GM18508 (cell line): Measurements from ENCODE around the gene SELENOO.

Experiments used
- ATAC-seq: cut with Tn5 transposase; IDR thresholded peaks from one replicate; pipeline ENCODE4 v1.9.1; 2021; ENCODE audit warnings: moderate number of reproducible peaks; ENCODE audit not compliant: insufficient read depth, unreplicated experiment

The SELENOO gene

GRCh38 chr22:50213263-50213662, 12.5 kb downstream of the SELENOO start:
- ATAC-seq: no peak

DNA sequence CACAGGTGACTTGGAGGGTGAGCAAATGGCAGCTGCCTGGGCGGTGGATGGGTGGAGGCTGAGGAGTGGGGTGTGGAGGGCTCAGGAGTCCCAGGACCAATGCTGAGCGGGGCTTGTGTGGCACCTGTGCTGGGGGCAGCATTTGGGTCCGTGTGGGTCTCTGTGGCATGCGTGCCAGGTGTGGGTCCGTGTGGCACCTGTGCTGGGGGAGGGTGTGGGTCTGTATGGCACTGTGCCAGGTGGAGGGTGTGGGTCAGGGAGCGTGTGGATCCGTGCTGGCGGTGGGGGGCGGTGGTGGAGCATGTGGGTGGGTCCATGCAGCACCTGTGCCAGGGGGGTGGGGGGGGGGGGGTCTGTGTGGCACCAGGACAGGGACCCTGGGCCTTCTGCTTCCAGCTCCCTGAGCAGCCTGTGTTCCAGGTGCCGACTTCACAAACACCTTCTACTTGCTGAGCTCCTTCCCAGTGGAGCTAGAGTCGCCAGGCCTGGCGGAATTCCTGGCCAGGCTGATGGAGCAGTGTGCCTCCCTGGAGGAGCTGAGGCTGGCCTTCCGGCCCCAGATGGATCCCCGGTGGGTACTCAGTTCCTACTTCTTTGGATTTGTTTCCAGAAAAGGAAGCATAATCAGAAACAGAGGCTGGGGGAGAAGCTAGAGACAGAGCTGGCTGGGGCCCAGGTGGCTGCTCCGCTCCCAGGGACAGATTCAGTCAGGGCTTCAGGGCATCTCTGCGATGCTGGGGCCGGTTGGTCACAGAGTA, 14.7 kb downstream of the SELENOO start:
- ATAC-seq: no peak

- ATAC-seq: no peak
These were observed 15.4 kb downstream of the SELENOO start for GRCh38 chr22:50216055-50216683.

GRCh38 chr22:50216684-50217520, 16.1 kb downstream of the SELENOO start:
- ATAC-seq: no peak

DNA sequence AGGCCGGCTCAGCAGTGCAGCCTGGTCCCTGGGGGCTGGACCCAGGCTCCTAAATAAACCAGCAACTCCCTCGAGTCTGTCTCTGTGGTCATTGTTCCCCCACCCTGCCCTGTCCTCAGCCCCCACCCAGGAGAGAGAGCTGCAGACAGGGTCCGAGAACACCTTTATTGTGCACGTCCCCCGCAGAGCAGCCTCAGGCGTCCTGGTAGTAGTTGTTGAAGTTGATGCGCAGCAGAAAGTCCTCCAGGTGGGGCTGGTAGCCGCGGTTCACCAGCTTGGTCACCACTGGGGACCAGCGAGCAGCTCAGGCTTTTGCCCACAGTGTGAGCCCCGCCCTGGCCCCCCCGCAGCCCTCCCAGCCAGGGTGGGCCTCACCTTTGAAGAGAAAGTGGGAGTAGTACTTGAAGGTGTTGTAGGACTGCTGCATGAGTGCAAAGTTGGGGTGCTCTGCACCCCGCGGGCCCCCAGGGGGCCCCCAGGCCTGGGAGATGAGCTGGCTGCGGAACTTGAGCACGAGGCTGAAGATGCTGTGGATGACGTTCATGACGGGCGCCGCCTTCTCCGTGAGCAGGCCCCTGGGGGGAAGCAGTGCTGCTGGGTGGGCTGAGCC, 16.8 kb downstream of the SELENOO start:
- no peak for ATAC-seq

DNA sequence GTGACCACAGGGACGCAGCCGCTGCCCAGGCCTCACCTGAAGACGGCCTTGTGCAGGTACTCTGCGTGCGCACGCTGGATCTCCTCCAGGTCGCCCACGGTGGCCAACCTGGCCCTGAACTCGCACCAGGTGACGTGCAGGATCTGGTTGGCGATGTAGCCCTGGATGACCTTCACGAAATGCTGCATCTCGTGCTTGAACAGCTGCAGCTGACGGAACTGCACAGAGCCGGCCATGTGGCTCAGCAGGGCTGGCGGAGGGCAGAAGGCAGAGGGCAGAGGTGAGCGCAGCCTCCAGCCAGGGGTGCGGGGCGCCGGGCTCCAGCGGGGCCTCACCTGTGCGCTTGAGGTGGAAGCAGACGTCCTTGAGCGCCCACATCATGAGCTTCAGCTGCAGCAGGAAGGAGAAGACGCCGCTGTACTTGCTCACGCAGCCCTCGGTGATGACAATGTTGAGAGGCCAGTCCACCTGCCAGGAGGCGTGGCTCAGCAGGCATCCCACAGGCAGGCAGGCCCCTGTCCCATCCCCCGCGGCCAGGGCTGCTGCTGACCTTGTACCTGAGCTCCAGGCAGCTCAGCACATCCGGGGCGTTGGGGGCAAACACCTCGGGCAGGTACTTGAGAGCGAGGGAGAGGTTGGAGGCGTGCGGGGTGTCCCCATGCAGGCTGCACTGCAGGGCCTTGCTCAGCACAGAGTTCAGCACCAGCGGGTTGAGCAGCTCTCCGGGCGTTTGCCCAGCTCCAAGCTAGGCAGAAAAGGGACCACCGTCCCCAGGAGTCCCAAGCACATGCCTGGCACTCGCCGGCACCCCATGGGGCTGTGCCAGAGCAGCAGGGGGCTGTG, 17.6 kb downstream of the SELENOO start:
- ATAC-seq: no peak

DNA sequence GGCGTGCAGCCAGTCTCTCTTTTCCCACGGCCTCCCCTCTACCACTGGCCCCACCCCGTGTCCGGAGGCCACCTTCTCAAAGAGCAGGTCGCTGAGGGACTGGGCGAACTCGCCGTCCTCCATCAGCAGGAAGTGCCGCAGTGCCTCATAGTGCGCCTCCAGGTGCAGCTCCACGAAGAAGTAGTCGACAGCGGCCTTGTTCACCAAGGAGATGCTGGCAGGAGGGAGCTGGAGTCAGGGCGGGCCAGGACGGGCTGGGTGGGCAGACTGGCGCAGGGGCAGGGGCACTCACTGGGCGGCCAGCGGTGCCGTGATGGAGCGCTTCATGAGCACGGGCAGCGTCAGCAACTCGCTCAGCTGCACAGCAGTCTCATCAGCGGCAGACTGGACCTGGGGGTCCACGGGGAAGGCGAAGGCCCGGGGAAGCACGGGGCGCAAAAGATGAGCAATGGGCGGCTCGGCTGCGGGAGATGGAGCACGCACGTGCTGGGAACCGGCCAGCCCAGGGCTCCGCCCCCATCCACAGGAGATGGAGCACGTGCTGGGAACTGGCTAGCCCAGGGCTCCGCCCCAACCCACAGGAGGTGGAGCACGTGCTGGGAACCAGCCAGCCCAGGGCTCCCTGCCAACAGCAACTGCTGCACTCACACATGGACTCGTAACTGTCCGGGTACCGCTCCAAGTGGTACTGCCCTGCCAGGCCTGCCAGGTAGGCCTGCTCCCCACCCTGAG, 18.4 kb downstream of the SELENOO start:
- no peak for ATAC-seq

DNA sequence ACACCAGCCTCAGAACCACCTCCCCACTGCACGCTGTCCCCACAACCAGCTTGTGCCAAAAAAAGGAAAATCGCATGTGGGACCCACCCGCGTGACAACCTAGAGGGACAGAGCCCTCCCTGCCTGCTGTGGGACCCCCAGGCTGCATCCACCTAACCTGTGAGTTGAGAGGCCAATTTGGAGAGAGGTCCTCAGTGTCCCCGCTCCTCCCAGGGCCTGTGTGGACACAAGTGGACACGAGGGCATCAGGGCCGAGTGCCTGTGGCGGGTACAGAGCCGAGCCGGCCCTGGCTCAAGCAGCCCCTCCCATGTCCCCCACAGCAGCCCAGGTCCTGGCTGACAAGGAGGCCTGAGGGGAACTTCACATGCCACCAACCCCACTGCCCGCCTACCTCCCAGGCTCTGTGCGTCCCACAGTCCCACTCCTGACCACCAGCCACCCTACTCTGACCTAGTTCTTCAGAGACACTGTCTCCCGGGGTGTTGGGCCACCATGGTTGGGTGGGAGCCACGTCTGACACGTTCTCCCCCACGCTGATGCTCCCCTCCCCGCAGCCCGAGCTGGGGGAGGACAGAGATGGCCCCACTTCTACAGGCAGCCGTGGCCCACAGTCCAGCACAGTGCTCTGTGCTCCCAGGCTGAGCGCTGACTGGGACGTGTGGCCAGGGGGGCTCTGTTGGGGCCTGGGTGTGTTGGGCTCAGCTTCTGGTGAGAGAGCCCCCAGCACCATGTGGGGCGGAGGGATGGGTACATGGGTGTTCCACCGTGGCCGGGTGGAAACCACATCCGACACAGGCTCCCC, 19.2 kb downstream of the SELENOO start:
- no peak for ATAC-seq

GRCh38 chr22:50220603-50221409, 20.0 kb downstream of the SELENOO start:
- no peak for ATAC-seq

DNA sequence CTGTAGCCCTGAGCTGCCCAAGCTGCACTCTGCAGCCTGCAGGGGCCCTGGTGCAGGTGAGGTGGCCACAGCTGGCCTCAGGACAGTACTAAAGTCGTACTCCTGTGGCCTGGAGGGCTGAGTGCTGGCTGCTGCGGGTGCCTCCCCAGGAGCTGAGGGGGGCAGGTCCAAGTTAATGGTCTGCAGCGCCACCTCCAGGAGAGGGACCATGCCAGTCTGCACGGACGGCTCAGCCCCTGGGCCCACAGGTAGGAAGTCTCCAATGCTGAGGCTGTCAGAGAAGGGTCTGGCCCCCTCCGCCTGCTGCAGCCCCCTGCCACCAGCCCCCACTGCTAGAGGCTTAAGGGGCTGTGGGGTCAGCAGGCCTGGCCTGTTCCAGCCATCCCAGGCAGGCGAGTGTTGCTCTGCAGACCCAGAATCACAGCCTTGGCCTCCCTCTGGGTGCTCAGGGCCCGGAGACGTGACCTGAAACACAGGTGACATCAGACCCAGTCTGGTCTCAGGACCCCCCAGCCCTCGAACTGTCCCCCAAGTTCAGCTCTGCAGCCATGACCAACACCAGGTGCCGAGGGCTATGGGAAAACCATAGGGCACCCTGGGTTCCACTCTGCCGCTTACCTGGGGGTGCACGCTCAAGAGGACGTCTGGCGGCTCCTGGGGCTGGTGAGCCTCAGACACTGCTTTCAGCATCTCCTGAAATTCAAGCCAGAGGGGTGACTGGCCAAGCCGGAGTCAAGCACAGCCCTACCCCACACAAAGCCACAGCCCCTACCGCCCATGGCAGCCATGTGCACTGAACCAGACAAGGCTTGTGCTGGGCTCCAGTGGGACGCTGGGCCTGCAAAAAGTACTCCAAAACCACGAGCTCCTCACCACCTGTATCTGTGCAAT, 20.8 kb downstream of the SELENOO start:
- no peak for ATAC-seq

DNA sequence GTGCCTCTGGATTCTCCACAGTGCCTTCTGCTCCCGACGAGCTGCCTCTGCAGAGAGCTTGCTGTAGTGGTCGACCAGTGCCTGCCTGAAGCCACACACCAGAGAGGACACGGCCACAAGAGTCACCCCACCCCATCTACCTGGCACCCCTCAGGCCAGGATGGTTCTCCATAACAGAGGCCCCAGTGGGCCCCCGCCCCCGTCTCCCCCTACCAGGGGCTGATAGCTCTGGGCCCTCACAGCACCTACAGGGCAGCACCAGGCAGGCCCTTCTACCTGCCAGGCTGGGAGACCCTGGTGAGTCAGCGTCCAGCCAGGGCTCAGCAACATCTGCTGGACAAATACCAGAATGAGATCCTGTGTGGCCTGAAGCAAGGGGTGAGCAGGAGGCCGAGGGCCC, 21.7 kb downstream of the SELENOO start:
- no peak for ATAC-seq

- ATAC-seq: no peak
These were observed 23.3 kb downstream of the SELENOO start for GRCh38 chr22:50224071-50224470.

GRCh38 chr22:50225200-50225969, 24.6 kb downstream of the SELENOO start:
- no peak for ATAC-seq

DNA sequence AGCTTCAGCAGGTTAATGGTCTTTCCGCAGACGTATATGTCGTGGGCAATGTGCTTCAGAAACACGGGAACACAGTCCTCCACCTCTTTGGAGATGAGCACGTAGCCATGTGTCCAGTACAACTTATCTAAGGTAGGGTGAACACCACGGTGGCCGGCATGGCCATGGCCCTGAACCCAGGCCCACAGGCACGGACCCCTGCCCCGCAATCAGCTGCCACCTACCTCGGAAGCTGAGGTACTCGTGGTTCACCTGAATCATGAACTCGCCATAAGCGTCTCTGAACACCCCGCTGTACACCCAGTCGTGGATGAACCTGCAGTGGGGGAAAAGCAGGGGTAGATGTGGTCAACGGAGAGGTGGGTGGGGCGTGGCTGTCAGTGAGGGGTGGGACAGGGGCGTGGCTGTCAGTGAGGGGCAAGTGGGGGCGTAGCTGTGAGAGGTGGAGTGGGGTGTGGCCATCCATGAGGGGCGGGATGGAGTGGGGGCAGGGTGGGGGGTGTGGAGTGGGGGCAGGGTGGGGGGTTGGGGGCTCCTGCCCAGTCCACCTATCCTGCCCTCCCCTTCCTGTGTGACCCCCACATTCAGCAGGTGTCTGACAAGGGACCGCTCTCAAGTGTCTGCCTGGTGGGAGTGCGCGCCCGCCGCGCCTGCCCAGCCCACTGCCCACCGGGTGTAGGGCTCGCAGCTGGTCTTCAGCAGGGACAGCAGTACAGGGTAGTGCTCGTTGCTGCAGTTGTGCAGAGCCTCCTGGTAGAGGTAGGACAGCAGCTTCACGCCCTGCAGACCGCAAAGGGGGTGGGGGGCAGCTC, 25.5 kb downstream of the SELENOO start:
- no peak for ATAC-seq

DNA sequence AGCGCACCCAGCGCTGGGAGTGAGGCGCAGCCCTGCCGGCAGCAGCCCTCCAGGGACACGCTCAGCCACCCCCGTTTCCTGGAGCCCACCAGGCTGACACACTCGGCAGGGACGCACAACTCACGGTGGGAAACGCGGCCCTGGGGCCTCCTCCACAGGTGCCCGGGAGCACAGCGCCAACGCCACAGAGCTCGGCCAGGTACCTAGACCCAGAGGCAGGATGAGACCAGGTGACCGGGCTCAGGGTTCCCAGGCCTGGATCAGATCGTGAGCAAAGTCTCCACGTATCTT, 26.0 kb downstream of the SELENOO start:
- no peak for ATAC-seq
